H1 (cell line): ENCODE data around the gene PRXL2B. TPM values are rescaled to one million over a fixed set of nuclear protein-coding genes. Genes with fewer than 3 reads are reported as not detected.

Experiments used
- CTCF ChIA-PET: fragments of 300-600 bp; sonication (Branson Sonifier 250); formaldehyde crosslinking; loops from one replicate; lab custom pipeline; 2021; ENCODE audit not compliant: partially characterized antibody; lab: Charles Lee
- POLR2A ChIA-PET: fragments of 300-600 bp; sonication (Branson Sonifier 250); formaldehyde crosslinking; loops from one replicate; lab custom pipeline; 2021; ENCODE audit warnings: inconsistent platforms; ENCODE audit not compliant: partially characterized antibody; lab: Charles Lee
- DNase-seq, 2 experiments: peaks; one replicate each; pipeline versions ENCODE4 v3.0.0 to v3.0.0-alpha.2; 2010 to 2022; ENCODE audit warnings: low spot score in 2 of 2, low read depth in 1 of 2, mixed read lengths in 1 of 2
- FAIRE-seq: peaks from 2 replicates; lab custom pipeline; 2011; peaks lifted over from hg19 to GRCh38; lab: Jason Lieb, UNC
- H2AFZ ChIP-seq: 2 replicates; pipeline ENCODE4 v1.8.1; 2012; ENCODE audit warnings: low read length, inconsistent platforms
- H2AK5ac ChIP-seq: 2 replicates; pipeline ENCODE4 v1.6.1; 2013; ENCODE audit warnings: low read depth, low read length
- H2BK120ac ChIP-seq: replicated peaks from 2 replicates; pipeline ENCODE3; 2013; ENCODE audit warnings: low read depth, low read length, inconsistent platforms
- H2BK12ac ChIP-seq: 2 replicates; pipeline ENCODE4 v1.6.1; 2013; ENCODE audit warnings: low read depth, low read length
- H2BK15ac ChIP-seq: 2 replicates; pipeline ENCODE4 v1.6.1; 2013; ENCODE audit warnings: low read length
- H2BK20ac ChIP-seq: 2 replicates; pipeline ENCODE4 v1.6.1; 2013; ENCODE audit warnings: low read length
- H2BK5ac ChIP-seq: 2 replicates; pipeline ENCODE4 v1.6.1; 2013; ENCODE audit warnings: low read depth, low read length
- H3K14ac ChIP-seq: 2 replicates; pipeline ENCODE4 v1.6.1; 2013; ENCODE audit warnings: inconsistent platforms; ENCODE audit not compliant: insufficient read length
- H3K18ac ChIP-seq: 2 replicates; pipeline ENCODE4 v1.6.1; 2013; ENCODE audit warnings: low read length; ENCODE audit errors: extremely low read depth
- H3K23ac ChIP-seq: 2 replicates; pipeline ENCODE4 v1.6.1; 2013; ENCODE audit warnings: inconsistent platforms; ENCODE audit not compliant: insufficient read length
- H3K23me2 ChIP-seq: 2 replicates; pipeline ENCODE4 v1.6.1; 2013; ENCODE audit warnings: low read depth, low read length
- H3K27ac ChIP-seq: 2 replicates; pipeline ENCODE4 v1.6.1; 2011; ENCODE audit warnings: low read depth, low read length, inconsistent platforms
- H3K27me3 ChIP-seq, 4 experiments: replicated peaks in 1 of 4; 1 replicate in 1 of 4; 2 replicates in 3 of 4; pipeline versions ENCODE4 v1.6.1 to v1.8.1; 2011 to 2013; ENCODE audit warnings: low read length in 3 of 4, mild to moderate bottlenecking in 3 of 4, inconsistent platforms in 2 of 4, mixed read lengths in 2 of 4, moderate library complexity in 1 of 4; ENCODE audit not compliant: control insufficient read depth in 3 of 4, insufficient read depth in 3 of 4; ENCODE audit errors: extremely low read depth in 1 of 4
- H3K36me3 ChIP-seq, 4 experiments: 2 replicates each; pipeline versions ENCODE4 v1.6.1 to v1.8.1; 2011 to 2013; ENCODE audit warnings: mild to moderate bottlenecking in 4 of 4, low read length in 3 of 4, moderate library complexity in 2 of 4, control low read depth in 1 of 4, inconsistent platforms in 1 of 4; ENCODE audit not compliant: insufficient read depth in 4 of 4, control insufficient read depth in 2 of 4
- H3K4ac ChIP-seq: replicated peaks from 2 replicates; pipeline ENCODE3; 2013; ENCODE audit warnings: low read length, low read depth, mixed read lengths, inconsistent platforms; ENCODE audit not compliant: insufficient read length
- H3K4me1 ChIP-seq, 4 experiments: replicated peaks in 1 of 4; 1 replicate in 1 of 4; 2 replicates in 3 of 4; pipeline versions ENCODE4 v1.6.1 to v1.8.1; 2011 to 2013; ENCODE audit warnings: low read length in 3 of 4, inconsistent platforms in 2 of 4, mixed read lengths in 1 of 4; ENCODE audit not compliant: insufficient read depth in 4 of 4, control insufficient read depth in 3 of 4
- H3K4me2 ChIP-seq, 2 experiments: 2 replicates each; pipeline versions ENCODE4 v1.6.1 to v1.8.1; 2011 to 2013; ENCODE audit warnings: low read depth in 2 of 2, low read length in 2 of 2, control low read depth in 1 of 2, inconsistent platforms in 1 of 2, mild to moderate bottlenecking in 1 of 2; ENCODE audit not compliant: insufficient read depth in 1 of 2
- H3K4me3 ChIP-seq, 4 experiments: fragments of 200-600, 300-600 bp in 1 of 4; sonication (generic), shearing (Covaris generic), sonication (Bioruptor Twin) in 1 of 4; 2 replicates each; pipeline versions ENCODE4 v1.5.1 to v1.8.1; 2011 to 2016; ENCODE audit warnings: low read length in 4 of 4, low read depth in 3 of 4, control low read depth in 2 of 4, inconsistent platforms in 2 of 4, mild to moderate bottlenecking in 2 of 4, mixed read lengths in 1 of 4, moderate library complexity in 1 of 4; ENCODE audit not compliant: insufficient read depth in 2 of 4; ENCODE audit errors: extremely low read depth in 1 of 4
- H3K56ac ChIP-seq: replicated peaks from 2 replicates; pipeline ENCODE3; 2013; ENCODE audit warnings: low read depth, mild to moderate bottlenecking, mixed read lengths, low read length, inconsistent platforms; ENCODE audit not compliant: insufficient read length
- H3K79me1 ChIP-seq: 2 replicates; pipeline ENCODE4 v1.6.1; 2013; ENCODE audit warnings: low read depth, low read length, control low read depth
- H3K79me2 ChIP-seq, 2 experiments: 2 replicates each; pipeline versions ENCODE4 v1.6.1 to v1.8.1; 2012 to 2013; ENCODE audit warnings: low read length in 2 of 2, mild to moderate bottlenecking in 2 of 2, inconsistent platforms in 1 of 2; ENCODE audit not compliant: insufficient read depth in 2 of 2, control insufficient read depth in 1 of 2
- H3K9ac ChIP-seq, 4 experiments: replicated peaks in 1 of 4; 1 replicate in 1 of 4; 2 replicates in 3 of 4; pipeline versions ENCODE4 v1.6.1 to v1.8.1; 2011 to 2013; ENCODE audit warnings: low read depth in 3 of 4, low read length in 3 of 4, control low read depth in 2 of 4, mild to moderate bottlenecking in 2 of 4, moderate library complexity in 2 of 4, inconsistent platforms in 1 of 4; ENCODE audit errors: extremely low read depth in 1 of 4
- H3K9me3 ChIP-seq, 2 experiments: 2 replicates each; pipeline versions ENCODE4 v1.6.1 to v1.8.1; 2012 to 2013; ENCODE audit warnings: mild to moderate bottlenecking in 2 of 2, moderate library complexity in 2 of 2, control low read depth in 1 of 2, inconsistent platforms in 1 of 2, low read depth in 1 of 2, low read length in 1 of 2, mixed read lengths in 1 of 2; ENCODE audit not compliant: insufficient read depth in 2 of 2
- H4K20me1 ChIP-seq, 2 experiments: replicated peaks in 1 of 2; 2 replicates each; pipeline versions ENCODE3 to v1.8.1; 2011 to 2013; ENCODE audit warnings: inconsistent platforms in 2 of 2, low read length in 2 of 2, mild to moderate bottlenecking in 1 of 2; ENCODE audit not compliant: insufficient read depth in 2 of 2, control insufficient read depth in 1 of 2
- H4K5ac ChIP-seq: 2 replicates; pipeline ENCODE4 v1.6.1; 2013; ENCODE audit warnings: low read length, low read depth, mixed read lengths, inconsistent platforms; ENCODE audit not compliant: insufficient read length
- H4K8ac ChIP-seq: 2 replicates; pipeline ENCODE4 v1.8.0; 2013; ENCODE audit warnings: mild to moderate bottlenecking, moderate library complexity, low read length, inconsistent platforms; ENCODE audit not compliant: insufficient read depth; ENCODE audit errors: extremely low read depth
- H4K91ac ChIP-seq: replicated peaks from 2 replicates; pipeline ENCODE3; 2013; ENCODE audit warnings: low read length, mixed read lengths, inconsistent platforms; ENCODE audit not compliant: insufficient read length
- ASH2L ChIP-seq: fragments of 200-600, 300-600 bp; sonication (generic); IDR thresholded peaks from one replicate; pipeline ENCODE4 v1.7.1; 2017; ENCODE audit warnings: low read length
- CBX5 ChIP-seq: fragments of 300-800, 300-1000 bp; sonication (generic); IDR thresholded peaks from 2 replicates; pipeline ENCODE4 v1.7.1; 2016; ENCODE audit warnings: antibody characterized with exemption, low read length, low read depth
- CHD1 ChIP-seq: IDR thresholded peaks from 2 replicates; pipeline ENCODE4 v1.6.1; 2012; ENCODE audit warnings: low read depth, low read length, improper control_type of control experiment
- HDAC6 ChIP-seq: IDR thresholded peaks from one replicate; pipeline ENCODE4 v1.7.1; 2012; ENCODE audit warnings: low read depth, mild to moderate bottlenecking, inconsistent platforms, low read length, moderate library complexity
- JUND ChIP-seq: IDR thresholded peaks from 2 replicates; pipeline ENCODE4 v1.6.1; 2011; ENCODE audit warnings: mild to moderate bottlenecking, improper control_type of control experiment, low read length
- NANOG ChIP-seq: IDR thresholded peaks from 2 replicates; pipeline ENCODE4 v1.6.1; 2011; ENCODE audit warnings: low read length, low read depth, mild to moderate bottlenecking, inconsistent platforms; ENCODE audit not compliant: insufficient read depth, poor library complexity, severe bottlenecking
- POU5F1 ChIP-seq: IDR thresholded peaks from 2 replicates; pipeline ENCODE4 v1.6.1; 2011; ENCODE audit warnings: low read depth, mild to moderate bottlenecking, low read length, moderate library complexity
- SRF ChIP-seq: IDR thresholded peaks from 2 replicates; pipeline ENCODE4 v1.6.1; 2011; ENCODE audit warnings: mild to moderate bottlenecking, low read depth, low read length, moderate library complexity
- TEAD4 ChIP-seq: IDR thresholded peaks from 2 replicates; pipeline ENCODE4 v1.6.1; 2012; ENCODE audit warnings: low read depth, low read length, inconsistent platforms, mixed read lengths
- WGBS, 2 experiments: shearing (Covaris generic) in 1 of 2; methylation state at CpG; one replicate each; pipeline versions ENCODE4 v1.1.6 to v1.1.7; 2013 to 2015; ENCODE audit warnings: low lambda C conversion rate in 2 of 2, mixed read lengths in 2 of 2, inconsistent platforms in 1 of 2, low coverage in 1 of 2, missing lambda C conversion rate in 1 of 2; ENCODE audit not compliant: insufficient replicate concordance in 2 of 2, insufficient coverage in 1 of 2, insufficient read length in 1 of 2; ENCODE audit errors: extremely low coverage in 1 of 2, missing lambda C conversion rate in 1 of 2; 5-methylcytosine and 5-hydroxymethylcytosine counted together
- polyA plus RNA-seq, 7 experiments: library from polyadenylated mRNA; depleted of rRNA in 3 of 7; stranded (reverse) in 5 of 7; unstranded in 2 of 7; fragments of >200 nt in 5 of 7; fragments of 200-250 nt in 2 of 7; gene quantifications; 1 replicate in 5 of 7; 2 replicates in 1 of 7; 4 replicates in 1 of 7; pipeline versions ENCODE4 v1.2.1 to v1.2.3, GENCODE V29; 2011 to 2013; ENCODE audit warnings: missing spikeins in 2 of 7, mixed read lengths in 2 of 7
- total RNA-seq: library from RNA; stranded (reverse); fragmentation: NEBNext Ultra II Directional; extraction: Animal tissue kit (Norgen Biotek cat#: 25700); gene quantifications from 2 replicates; pipeline ENCODE4 v1.2.1, GENCODE V29; 2021
- TF ChIP-seq, protein P1 (sequence below): IDR thresholded peaks from 2 replicates; pipeline ENCODE4 v1.6.1; 2012; ENCODE audit warnings: inconsistent platforms

The PRXL2B gene
- total and polyA plus RNA-seq, 2 of the 8 experiments (the other 6 are each of a cell fraction or from before 2014, with no cell fraction given) = 35.3 to 46.0 TPM

DNA sequence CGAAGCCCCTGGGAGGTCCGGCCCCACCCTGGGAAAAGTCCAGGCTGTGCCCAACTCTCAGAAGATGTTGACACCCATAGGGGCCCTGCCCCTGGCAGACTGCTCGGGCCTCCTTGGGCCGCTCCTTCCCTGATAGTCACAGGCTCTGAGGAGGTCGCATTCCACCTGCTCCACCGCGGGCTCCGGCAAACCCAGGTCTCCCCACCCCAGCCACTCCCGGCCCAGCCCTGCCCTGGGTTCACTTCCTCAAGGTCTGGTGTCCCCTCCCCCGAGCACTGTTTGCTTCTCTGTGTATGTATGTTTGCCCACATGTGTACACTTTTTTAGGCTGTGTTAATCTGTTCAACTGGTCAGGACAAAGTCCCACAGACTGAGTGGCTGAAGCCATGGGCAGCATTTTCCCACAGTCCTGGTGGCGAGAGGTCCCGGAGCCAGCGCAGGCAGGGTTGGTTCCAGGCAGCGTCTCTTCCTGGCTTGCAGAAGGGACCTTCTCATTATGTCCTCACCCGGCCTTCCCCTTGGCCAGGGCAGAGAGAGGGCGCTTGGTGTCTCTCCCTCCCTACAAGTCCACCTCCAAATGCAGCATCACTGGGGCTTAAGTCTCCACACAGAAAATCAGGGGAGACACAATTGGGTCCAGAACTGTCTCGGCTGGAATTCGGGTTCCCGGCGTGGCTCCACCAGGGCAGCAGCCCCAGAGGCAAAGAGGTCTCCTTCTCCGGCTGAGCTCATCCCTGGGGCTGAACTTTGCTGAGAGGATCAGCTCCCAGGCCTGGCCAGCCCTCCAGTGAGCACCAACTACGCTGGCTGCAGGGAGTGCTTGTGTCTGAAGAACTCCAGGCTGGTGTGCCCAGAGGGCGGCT, 10.5 kb upstream of the PRXL2B start:
- POLR2A ChIA-PET = no interaction called here
- H2AFZ ChIP-seq = no peak overlapping the region
- WGBS, 2 experiments = 91% methylated on average over 19 of the region's 23 CpGs; no CpG with 5 or more reads in 1 of the 2 experiments
- H3K79me2 ChIP-seq = no peaks in the 10 kb centered on the region
- CTCF ChIA-PET = interaction anchor here (0.7 kb wide), 1 partner anchor 14 kb away, joined by 3 read pairs; no protein-coding TSS in a partner anchor
- H3K23me2 ChIP-seq = no peaks in the 10 kb centered on the region
- H3K36me3 ChIP-seq = no peaks in the 10 kb centered on the region
- peaks cover 0 to 4% (median 1%) of the 10 kb centered on the region in 4 experiments; a peak in 2 of 7 replicates for H3K4me1 ChIP-seq
- H4K8ac ChIP-seq = peak overlapping the region; percentile 57; the same call in 1 of the 2 replicates
- H3K4me3 ChIP-seq = no peak overlapping the region
- no peak overlapping the region for H2AK5ac ChIP-seq
- no peak overlapping the region for H3K14ac ChIP-seq
- H2BK20ac ChIP-seq = no peak overlapping the region
- H2BK5ac ChIP-seq = no peak overlapping the region
- H3K79me1 ChIP-seq = no peaks in the 10 kb centered on the region
- H4K91ac ChIP-seq = no peak overlapping the region
- no peak for FAIRE-seq
- no peak overlapping the region for H3K23ac ChIP-seq
- H3K56ac ChIP-seq = no peak overlapping the region
- H3K4ac ChIP-seq = no peak overlapping the region
- H3K27ac ChIP-seq = no peak overlapping the region
- H2BK15ac ChIP-seq = no peak overlapping the region
- no peak for TF ChIP-seq CBX5
- TF ChIP-seq, protein P1, sequence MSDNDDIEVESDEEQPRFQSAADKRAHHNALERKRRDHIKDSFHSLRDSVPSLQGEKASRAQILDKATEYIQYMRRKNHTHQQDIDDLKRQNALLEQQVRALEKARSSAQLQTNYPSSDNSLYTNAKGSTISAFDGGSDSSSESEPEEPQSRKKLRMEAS = no peak
- no peak for TF ChIP-seq TEAD4
- TF ChIP-seq HDAC6 = no peak
- TF ChIP-seq NANOG = no peak
- no peak for TF ChIP-seq SRF
- TF ChIP-seq POU5F1 = no peak
- no peak for TF ChIP-seq ASH2L
- no peak for TF ChIP-seq CHD1
- no peak for TF ChIP-seq JUND
- no peaks in the 10 kb centered on the region for H3K27me3 ChIP-seq
- no peak for DNase-seq
- H3K9ac ChIP-seq = no peak overlapping the region
- H3K4me2 ChIP-seq = no peak overlapping the region
- H2BK120ac ChIP-seq = no peak overlapping the region
- H3K18ac ChIP-seq = no peak overlapping the region
- peaks cover 5 to 8% of the 10 kb centered on the region in 2 experiments for H3K9me3 ChIP-seq
- H4K20me1 ChIP-seq = no peaks in the 10 kb centered on the region
- H4K5ac ChIP-seq = no peak overlapping the region
- H2BK12ac ChIP-seq = no peak overlapping the region
